NB4 (cell line): ENCODE measurements around the gene TMEM184C.

ENCODE experiments used
- DNase-seq: peaks from one replicate; pipeline ENCODE4 v3.0.0; 2010; ENCODE audit warnings: low read depth
- H3K4me3 ChIP-seq: one replicate; pipeline ENCODE4 v1.5.1; 2011; ENCODE audit warnings: mild to moderate bottlenecking, low read depth, low read length, moderate library complexity
- MYC ChIP-seq: IDR thresholded peaks from 2 replicates; pipeline ENCODE4 v1.6.1; 2011; ENCODE audit warnings: low read depth, low read length
- POLR2A ChIP-seq: IDR thresholded peaks from 2 replicates; pipeline ENCODE4 v1.6.1; 2011; ENCODE audit warnings: mild to moderate bottlenecking; ENCODE audit not compliant: insufficient read length; ENCODE audit errors: extremely low read depth
- TF ChIP-seq, protein P1 (sequence below): IDR thresholded peaks from 2 replicates; pipeline ENCODE4 v1.6.1; 2011; ENCODE audit warnings: low read depth, low read length
- TF ChIP-seq, protein P2 (sequence below): IDR thresholded peaks from one replicate; pipeline ENCODE4 v1.5.1; 2012; ENCODE audit warnings: low read depth, low read length

TMEM184C gene

DNA sequence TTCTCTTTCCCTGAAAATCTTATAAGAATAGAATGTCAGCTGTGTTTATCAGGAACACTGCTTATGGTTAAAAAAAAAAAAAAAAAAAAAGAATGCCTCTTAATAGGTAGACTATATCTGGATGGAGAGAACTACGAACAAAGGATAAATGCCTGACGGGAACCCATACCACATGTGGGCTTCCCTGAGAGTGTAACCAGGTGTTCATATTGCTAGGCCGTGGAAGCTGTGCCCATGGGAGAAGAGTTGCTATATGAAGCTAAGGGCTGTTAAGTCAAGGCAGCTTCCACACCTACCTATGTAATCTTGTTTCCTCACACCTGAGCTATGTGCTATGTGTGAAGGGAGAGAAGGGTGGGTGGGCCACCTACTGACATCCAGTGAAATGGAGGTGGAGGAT is 27.3 kb downstream of the TMEM184C start:
- no peak for DNase-seq
- no peak for TF ChIP-seq MYC
- TF ChIP-seq, protein P1, sequence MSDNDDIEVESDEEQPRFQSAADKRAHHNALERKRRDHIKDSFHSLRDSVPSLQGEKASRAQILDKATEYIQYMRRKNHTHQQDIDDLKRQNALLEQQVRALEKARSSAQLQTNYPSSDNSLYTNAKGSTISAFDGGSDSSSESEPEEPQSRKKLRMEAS: no peak
- H3K4me3 ChIP-seq: no peak overlapping the region

DNA sequence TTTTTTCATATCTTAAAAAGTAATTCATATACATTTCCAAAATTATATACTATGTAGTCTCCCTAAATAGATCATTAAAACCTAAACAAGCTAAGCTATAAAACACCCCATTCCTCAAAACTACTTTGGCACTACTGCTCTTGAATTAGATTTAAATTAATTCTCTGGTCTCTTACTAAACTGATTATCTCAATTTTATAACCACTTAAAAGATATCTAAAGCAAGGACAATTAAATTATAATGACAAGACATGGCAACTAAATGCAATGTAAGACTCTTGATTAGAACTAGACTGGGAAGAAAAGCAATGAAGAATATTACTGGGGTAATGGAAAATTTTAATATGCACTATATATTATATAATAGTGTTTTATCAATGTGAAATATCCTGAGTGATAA is 27.9 kb downstream of the TMEM184C start:
- H3K4me3 ChIP-seq: no peak overlapping the region
- TF ChIP-seq MYC (no peak), POLR2A (no peak)
- TF ChIP-seq, protein P2, sequence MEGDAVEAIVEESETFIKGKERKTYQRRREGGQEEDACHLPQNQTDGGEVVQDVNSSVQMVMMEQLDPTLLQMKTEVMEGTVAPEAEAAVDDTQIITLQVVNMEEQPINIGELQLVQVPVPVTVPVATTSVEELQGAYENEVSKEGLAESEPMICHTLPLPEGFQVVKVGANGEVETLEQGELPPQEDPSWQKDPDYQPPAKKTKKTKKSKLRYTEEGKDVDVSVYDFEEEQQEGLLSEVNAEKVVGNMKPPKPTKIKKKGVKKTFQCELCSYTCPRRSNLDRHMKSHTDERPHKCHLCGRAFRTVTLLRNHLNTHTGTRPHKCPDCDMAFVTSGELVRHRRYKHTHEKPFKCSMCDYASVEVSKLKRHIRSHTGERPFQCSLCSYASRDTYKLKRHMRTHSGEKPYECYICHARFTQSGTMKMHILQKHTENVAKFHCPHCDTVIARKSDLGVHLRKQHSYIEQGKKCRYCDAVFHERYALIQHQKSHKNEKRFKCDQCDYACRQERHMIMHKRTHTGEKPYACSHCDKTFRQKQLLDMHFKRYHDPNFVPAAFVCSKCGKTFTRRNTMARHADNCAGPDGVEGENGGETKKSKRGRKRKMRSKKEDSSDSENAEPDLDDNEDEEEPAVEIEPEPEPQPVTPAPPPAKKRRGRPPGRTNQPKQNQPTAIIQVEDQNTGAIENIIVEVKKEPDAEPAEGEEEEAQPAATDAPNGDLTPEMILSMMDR: no peak
- TF ChIP-seq, protein P1: no peak
- DNase-seq: no peak

DNA sequence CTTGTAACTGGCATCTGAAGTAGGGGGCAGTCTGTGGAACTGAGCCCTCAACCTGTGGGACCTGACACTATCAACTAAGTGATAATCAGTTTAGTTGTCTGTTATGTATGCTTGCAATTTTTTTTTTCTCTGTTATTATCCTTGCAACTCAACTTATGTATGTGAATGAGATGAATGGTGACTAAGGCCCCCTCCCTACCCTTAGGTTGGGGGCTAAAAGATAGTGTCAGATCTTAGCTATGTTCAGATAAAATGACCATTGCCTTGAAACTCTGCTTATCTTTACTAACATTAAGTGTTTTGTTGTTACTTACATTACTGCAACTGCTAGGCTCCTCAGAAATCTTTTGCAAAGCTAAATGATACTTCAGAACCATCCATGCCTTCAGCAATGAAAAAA is 31.5 kb downstream of the TMEM184C start:
- DNase-seq: no peak
- TF ChIP-seq, protein P2: no peak
- TF ChIP-seq, protein P1: no peak
- TF ChIP-seq POLR2A (no peak), MYC (no peak)
- no peak overlapping the region for H3K4me3 ChIP-seq

DNA sequence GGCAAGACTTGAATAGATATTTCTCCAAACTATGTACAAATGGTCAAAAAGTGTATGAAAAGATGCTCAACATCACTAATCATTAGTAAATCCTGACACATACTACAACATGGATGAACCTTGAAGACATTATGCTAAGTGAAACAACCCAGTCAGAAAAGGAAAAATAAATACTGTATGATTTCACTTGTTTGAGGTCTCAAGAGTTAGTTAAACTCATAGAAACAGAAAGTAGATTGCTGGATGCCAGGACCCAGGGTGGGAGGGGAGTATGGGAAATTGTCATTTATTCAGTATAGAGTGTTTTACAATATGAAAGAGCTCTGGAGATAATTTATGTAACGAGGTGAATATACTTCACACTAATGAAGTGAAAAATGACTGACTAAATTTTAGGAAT is 34.4 kb downstream of the TMEM184C start:
- H3K4me3 ChIP-seq: no peak overlapping the region
- DNase-seq: no peak
- no peak for TF ChIP-seq POLR2A
- TF ChIP-seq MYC: no peak
- TF ChIP-seq, protein P2: no peak
- TF ChIP-seq, protein P1: no peak

DNA sequence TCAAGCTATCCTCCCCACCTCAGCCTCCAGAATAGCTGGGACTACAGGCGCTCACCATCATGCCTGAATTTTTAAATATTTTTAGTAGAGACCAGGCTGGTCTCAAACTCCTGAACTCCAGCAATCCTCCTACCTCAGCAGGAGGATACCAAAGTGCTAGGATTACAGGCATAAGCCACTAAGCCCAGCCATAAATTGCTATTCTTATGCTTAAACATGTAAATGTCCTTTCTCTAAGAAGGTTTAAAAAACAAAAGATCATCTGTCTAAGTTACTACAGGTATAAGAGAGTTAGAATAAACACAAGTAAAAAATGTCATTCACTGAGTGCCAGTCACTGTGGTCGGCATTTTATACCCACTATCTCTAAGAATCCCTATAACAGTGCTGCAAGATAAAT is 38.4 kb downstream of the TMEM184C start:
- no peak for DNase-seq
- TF ChIP-seq, protein P2: no peak
- TF ChIP-seq MYC: no peak
- TF ChIP-seq, protein P1: no peak
- TF ChIP-seq POLR2A: no peak

DNA sequence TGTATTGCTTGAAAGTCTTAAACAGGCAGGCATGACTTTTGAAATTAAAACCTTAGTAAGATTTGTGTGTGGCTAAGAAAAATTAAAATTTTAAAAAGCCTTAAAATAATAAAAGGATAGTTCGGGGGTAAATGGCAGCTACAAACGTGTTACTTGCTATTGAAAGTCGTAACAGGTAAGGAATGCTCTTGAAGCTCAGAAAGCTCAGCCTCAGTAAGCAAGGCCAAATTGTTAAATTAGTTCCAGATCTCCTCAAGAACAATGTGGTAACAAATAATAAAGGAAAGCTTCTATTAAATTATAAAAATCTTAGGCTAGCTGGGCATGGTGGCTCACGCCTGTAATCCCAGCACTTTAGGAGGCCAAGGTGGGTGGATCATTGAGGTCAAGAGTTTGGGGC is 41.3 kb downstream of the TMEM184C start:
- no peak for TF ChIP-seq MYC
- TF ChIP-seq, protein P2: no peak
- TF ChIP-seq, protein P1: no peak
- no peak for TF ChIP-seq POLR2A
- no peak for DNase-seq
- no peak overlapping the region for H3K4me3 ChIP-seq

More for the DNA sequence above, 38.4 kb downstream of the TMEM184C start:
- no peak overlapping the region for H3K4me3 ChIP-seq
